AG08396 (cell line): Measurements from ENCODE around the gene MED8.
"Not testable (repeated sequence)": the region's sequence is repeated elsewhere in the genome, so short reads cannot be mapped to it uniquely, and the experiment has no call there.

Experiments
- DNase-seq: peaks from one replicate; pipeline ENCODE4 v3.0.0; 2012; ENCODE audit warnings: low spot score, mixed read lengths

The MED8 gene

GRCh38 chr1:43382027-43382779 is 7.4 kb downstream of the MED8 start:
- DNase-seq: no peak

DNA sequence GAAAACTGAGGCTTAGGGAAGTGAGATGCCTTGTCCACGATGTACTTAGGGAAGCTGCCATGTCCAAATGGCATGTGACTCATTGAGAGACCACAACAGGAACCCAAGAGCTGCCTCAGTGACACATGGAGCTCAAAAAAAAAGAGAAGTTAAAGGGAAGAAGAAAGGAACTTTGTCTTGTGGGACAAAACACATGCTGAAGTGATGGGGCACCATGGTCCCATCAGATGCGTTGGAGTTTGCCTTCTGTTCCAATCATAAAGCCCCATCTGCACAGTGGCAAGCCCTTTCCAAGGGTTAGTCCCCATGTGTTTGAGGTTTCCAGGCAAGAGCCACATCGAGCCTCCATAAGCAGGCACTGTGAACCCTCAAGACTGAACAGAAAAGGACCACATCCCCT is 8.0 kb downstream of the MED8 start:
- no peak for DNase-seq

DNA sequence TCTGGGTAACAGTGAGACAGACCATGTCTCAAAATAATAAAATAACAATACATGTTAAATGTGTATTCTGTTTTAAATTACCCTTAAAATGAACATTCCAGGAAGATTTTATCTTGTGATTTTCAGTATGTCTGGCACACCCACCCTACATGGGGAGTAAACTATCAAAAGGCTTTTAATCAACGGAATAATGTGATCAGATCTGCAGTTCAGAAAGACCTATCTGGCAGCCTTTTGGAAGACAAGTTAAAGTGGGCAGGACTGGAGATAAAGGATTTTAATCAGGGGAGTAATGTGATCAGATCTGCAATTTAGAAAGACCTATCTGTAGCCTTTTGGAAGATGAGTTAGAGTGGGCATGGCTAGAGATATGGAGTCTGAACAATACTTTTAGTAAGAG is 10.1 kb downstream of the MED8 start:
- DNase-seq: no peak

DNA sequence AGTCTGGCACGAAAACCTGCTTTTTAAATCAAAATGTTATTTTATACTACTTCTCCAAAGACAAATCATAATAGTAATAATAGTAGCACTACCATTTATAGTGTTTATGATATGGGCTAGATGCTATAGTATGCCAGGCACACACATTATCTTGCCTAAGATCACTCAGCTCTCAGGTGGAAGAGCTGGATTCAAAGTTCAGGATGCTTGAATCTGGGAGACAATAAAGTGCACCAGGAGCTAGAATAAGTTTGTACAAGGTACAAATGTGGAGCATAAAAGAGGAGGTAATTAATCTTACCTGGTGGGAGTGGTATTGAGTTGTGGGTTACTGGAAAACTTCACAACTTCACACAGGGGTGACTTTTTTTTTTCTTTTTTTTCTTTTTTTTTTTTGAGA is 11.8 kb downstream of the MED8 start:
- DNase-seq: no peak

GRCh38 chr1:43376723-43377235 is 12.8 kb downstream of the MED8 start:
- no peak for DNase-seq

DNA sequence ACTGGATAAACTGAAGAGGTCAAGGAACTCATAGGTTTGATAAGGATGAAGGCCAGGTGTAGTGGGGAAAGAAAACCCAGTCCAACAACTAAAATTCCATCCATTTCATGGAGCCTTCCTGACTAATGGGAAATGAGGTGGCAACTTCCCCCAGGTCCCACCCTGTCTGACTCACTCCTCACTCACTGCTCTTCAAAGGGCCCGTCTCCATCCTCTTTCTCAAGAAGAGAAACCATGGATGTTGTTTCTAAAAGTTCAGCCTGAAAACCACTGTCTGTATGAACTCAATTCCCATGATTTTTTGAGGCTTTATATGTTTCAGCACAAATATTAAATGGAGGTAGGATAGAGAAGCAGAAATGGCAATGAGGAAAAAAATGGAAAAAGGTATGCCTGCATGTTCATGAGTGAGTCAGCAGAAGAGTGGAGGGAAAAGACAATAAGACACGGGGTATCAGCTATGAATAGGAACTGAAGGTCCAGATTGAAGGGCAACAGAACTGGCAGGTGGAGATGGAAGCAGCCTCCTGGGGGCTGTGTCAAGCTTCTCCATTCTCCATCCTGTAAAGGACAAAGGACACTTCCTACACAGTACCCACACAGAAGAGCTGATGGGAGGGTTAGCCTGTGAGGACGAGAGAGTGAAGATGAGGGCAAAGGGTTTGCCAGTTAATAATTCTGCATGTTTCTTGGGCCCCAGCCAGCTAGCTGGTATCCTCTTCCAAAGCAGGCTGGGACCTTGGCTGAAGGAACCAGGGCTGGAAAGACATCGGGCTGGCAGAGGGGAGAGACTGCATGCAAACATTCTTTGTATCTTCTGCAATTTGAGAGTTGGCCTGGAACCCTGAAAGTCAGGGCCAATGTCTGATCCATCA is 16.3 kb downstream of the MED8 start:
- peak; percentile 62 for DNase-seq

DNA sequence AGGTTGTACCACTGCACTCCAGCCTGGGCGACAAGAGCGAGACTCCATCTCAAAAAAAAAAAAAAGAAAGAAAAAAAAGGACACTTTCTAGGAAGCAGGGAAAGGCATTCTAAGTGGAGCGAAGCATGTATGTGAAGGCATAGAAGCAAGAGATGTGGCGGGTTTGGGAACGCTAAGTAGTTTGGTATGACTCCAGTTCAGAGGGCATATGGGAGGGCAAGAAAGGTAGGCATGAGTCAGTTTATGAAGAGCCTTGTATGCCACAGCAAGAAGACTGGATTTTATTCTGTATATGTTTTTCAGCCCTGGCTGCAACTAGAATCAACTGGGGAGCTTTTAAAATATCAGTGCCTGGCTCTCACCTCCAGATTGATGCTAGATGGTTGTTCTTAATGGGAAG is 17.4 kb downstream of the MED8 start:
- DNase-seq: no peak

- no peak for DNase-seq
Measured at GRCh38 chr1:43370564-43370963, 19.0 kb downstream of the MED8 start.

DNA sequence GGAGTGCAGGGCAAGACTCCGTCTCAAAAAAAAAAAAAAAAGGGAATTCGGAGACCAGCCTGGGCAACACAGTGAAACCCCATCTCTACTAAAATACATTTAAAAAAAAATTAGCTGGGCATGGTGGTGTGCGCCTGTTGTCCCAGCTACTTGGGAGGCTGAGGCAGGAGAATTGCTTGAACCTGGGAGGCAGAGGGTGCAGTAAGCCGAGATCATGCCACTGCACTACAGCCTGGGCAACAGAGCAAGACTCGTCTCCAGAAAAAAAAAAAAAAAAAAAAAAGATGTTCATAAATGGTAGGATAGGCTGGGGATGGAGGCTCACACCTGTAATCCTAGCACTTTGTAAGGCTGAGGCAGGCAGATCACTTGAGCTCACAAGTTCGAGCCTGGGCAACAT is 19.8 kb downstream of the MED8 start:
- DNase-seq: not testable (repeated sequence)

DNA sequence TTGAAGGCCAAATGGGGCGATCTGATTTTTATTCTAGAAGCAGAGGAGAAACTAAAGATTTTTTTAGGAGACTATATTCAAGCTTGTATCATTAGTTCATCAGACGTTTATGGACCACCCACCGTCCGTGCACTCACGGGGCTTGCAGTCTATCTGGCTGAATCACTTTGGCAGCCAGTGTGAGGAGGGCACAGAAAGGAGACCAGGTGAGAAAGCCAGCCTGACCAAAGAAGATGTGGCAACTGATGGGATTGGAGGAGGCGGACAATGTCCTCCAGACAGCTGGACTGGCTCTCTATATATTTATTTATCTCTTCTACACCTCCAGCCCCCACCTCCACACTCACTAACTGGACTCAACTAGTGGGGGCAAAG is 21.0 kb downstream of the MED8 start:
- DNase-seq: no peak

DNA sequence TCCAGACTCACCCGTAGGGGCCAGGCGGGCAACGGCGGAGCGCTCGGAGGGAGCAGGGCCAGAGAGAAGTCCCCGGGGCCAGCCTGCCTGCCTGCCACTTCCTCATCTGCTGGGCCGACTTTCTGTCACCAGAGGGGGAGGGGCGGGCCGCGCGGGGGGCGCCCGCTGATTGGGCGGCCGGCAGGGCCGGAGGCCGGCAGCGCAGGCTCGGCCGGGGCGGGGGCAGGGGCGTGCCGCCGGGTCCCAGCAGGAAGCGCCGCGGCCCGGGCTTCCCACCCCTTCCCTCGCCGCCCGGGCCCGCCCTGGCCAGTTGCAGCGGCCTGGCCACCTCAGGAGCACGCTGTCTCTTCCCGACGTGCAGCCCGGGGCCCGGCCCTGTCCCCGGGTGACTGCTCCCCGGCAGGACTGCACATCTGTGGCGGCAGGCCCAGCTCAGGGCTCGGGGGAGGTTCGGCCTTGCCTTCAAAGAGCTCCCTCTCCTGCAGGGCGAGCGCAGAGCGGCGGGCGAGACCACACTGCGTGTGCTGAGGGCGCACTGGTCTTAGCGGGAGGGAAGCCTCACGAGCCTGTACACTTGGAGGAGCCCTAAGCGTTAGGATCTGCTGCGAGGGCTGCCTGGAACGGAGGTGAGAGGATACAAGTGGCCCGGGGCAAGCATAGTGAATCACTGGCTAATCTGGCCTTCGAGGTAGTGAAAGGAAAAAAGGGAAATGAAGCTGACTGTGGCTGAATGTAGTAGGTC is 21.5 kb downstream of the MED8 start, which contains the start of gene ELOVL1:
Gene ELOVL1, minus strand, starts transcription at position 108 of the 742 bp plus-strand sequence. CDS start 2,402 bp downstream, outside the sequence.
- peak; percentile 97 for DNase-seq

DNA sequence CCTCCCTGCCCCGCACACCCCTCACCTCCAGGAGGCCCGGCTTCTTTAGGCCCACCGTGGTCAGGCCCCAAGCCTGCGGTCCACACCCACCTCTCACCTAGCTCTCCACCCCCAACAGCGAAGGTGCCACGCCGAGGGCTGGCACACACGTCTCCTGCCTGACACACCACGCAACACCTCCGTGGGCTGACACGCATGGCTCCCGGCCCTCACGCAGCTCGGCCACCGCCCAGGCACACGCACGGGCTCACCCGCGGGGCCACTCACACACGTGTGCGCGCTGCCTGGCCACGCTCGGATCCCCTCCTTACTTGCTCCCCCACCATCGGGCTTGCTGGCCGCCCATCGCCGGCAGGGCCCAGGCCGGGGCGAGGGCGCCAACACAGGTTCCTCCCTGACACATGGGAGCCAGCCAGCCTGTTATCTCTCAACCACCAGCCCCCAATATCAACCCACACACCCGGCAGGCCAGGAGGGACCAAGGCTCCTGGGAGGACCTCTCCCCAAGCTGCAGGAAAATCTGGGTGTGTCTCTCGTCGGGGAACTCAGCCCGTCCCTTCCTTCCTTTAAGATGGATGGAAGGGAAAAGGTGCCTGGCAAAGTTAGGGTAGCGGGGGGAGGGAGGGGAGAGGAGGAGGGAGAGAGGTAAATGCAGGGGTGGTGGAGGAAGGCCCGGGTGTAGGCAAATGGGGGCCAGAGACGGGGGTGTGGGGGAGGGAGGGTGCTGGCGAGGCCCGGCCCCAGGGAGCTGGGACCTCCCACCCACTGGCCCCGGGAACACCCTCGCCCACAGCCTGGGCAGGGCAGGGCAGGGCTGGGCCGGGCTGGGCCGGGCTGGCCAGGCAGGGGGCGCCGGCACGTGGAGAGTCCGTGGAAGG is 22.3 kb downstream of the MED8 start:
- peak; percentile 50 for DNase-seq

GRCh38 chr1:43366601-43367025 is 23.0 kb downstream of the MED8 start:
- DNase-seq: peak; percentile 33

DNA sequence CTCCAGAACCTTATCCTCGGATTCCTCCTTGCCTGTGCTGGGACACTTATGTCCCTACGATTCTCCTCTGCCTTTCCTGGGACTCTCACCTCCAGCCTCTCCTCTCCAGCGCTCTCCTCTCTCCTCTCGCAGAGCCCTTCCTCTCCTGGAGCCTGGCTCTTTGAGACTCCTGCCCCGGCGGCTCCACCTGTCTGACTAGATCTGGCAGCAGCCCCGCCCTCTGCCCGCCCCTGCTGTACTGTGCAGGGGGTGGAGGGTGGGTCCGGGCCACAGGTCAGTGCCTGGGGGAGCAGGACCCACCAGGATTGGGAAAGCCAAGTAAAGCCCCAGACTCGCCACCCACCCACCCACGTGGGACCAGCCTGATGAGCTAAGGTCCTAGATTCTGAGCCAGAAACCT is 23.4 kb downstream of the MED8 start:
- DNase-seq: no peak

GRCh38 chr1:43365678-43366077 is 23.9 kb downstream of the MED8 start:
- no peak for DNase-seq

DNA sequence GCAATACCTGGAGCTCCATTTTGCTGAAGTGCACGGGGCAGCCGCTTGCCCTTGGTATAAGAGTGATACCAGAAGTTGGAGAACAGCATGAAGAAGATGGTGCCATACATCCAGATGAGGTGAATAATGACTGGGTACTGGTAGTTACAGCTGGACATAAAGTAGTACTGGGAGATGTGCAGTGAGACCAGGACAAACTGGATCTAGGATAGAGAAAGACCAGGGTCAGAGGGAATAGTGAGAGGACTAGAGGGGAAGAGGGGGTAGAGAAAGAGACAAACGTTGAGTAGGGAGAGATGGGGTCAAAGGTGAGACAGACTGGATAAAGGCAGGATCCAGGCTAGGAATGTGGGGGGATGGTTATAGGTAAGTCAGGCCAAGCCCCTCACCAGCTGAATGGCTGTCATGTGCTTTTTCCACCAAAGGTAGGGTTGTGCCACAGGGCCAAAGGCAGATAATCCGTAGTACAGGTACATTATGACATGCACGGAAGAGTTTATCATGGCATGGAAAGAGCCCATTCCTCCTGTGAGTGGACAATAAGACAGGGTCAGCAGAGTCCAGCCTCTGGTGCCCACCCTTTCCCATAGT is 25.6 kb downstream of the MED8 start:
- DNase-seq: no peak

DNA sequence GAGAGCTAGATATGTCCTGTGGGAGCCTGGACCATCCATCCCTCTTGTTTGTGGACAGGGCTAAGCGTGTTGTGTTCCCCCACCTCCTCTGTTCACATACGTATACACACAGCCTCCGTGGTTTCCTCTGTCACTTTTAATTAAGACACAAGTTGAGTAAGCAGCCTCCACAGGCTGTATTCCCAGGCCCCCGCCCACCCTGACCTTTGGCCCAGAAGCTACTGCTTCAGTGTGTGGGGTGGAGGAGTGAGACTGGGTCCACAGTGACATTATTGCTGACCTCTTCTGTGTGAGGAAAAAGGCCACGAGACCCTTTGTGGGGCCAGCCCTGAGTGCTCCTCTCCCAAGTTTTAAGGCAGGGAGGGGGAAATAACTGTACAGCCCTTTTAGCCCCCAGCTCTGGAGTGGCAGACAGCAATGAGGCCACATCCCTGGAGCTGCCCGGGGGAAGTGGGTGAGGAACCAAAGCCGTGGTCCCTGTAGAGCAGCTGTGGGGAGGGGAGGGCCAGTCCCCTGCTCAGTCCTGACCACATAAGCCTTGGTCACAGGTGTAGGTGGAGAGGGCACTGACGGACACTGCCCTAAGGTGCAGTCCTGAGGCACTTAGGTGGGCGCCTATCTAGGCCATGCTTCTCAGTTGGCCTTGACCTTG is 26.2 kb downstream of the MED8 start:
- no peak for DNase-seq

DNA sequence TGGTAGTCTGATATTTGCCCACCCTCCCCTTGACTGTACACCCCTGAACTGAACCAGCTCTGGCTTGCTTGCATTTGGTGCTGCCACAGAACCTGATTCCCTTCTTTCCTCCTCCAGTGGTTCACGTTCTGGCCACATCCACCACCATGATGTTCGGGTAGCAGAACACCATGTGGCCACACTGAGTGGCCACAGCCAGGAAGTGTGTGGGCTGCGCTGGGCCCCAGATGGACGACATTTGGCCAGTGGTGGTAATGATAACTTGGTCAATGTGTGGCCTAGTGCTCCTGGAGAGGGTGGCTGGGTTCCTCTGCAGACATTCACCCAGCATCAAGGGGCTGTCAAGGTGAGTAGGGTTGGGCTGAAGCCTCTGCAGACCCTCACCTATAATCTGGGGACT is 29.0 kb downstream of the MED8 start:
- DNase-seq: no peak

DNA sequence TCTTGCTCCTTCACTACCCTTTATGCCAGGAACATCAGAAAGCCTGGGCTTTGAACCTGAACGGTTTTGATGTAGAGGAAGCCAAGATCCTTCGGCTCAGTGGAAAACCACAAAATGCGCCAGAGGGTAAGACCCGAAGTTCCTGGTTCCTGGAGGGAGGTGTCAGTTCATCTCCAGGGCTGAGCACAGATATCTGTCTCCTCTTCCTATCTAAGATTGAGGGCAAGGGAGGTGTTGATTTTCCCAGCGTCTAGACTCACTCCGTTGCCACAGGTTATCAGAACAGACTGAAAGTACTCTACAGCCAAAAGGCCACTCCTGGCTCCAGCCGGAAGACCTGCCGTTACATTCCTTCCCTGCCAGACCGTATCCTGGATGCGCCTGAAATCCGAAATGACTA is 29.9 kb downstream of the MED8 start:
- DNase-seq: no peak
